GM13977 (cell line): ENCODE results near the gene ARMC6.

Source experiments
- DNase-seq: peaks from one replicate; pipeline ENCODE4 v3.0.0; 2012; ENCODE audit warnings: low spot score
- in situ Hi-C: fragments of 300-500 bp; cut with MboI; formaldehyde crosslinking; loops from one replicate; pipeline ENCODE4 v1.12.0; 2022; ENCODE audit warnings: low sequenced_read_pairs, low pct_unique_long_range_greater_than_20kb, mixed read lengths, inconsistent platforms; ENCODE audit not compliant: unreplicated experiment
- TF ChIP-seq, protein P1 (sequence below): IDR thresholded peaks from 2 replicates; pipeline ENCODE4 v1.5.1; 2012; ENCODE audit warnings: mild to moderate bottlenecking, control low read depth; ENCODE audit not compliant: insufficient read depth; ENCODE audit errors: extremely low read depth, missing control alignments

ARMC6 gene

DNA sequence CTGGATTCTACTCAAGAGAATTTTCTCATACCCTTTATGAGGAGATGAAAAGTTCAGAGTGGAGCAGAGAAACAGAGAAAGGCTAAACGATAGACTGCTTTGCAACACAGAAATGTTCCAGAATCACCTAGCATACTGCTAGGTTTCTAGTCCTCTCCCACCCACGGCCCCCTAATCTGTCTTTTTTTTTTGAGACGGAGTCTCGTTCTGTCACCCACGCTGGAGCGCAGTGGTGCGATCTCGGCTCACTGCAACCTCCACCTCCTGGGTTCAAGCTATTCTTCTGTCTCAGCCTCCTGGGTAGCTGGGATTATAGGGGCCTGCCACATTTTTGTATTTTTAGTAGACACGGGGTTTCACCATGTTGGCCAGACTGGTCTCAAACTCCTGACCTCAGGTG is 4.9 kb upstream of the ARMC6 start:
- no peak for DNase-seq
- TF ChIP-seq, protein P1, sequence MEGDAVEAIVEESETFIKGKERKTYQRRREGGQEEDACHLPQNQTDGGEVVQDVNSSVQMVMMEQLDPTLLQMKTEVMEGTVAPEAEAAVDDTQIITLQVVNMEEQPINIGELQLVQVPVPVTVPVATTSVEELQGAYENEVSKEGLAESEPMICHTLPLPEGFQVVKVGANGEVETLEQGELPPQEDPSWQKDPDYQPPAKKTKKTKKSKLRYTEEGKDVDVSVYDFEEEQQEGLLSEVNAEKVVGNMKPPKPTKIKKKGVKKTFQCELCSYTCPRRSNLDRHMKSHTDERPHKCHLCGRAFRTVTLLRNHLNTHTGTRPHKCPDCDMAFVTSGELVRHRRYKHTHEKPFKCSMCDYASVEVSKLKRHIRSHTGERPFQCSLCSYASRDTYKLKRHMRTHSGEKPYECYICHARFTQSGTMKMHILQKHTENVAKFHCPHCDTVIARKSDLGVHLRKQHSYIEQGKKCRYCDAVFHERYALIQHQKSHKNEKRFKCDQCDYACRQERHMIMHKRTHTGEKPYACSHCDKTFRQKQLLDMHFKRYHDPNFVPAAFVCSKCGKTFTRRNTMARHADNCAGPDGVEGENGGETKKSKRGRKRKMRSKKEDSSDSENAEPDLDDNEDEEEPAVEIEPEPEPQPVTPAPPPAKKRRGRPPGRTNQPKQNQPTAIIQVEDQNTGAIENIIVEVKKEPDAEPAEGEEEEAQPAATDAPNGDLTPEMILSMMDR, result no peak
- in situ Hi-C loops, result no loop called here

DNA sequence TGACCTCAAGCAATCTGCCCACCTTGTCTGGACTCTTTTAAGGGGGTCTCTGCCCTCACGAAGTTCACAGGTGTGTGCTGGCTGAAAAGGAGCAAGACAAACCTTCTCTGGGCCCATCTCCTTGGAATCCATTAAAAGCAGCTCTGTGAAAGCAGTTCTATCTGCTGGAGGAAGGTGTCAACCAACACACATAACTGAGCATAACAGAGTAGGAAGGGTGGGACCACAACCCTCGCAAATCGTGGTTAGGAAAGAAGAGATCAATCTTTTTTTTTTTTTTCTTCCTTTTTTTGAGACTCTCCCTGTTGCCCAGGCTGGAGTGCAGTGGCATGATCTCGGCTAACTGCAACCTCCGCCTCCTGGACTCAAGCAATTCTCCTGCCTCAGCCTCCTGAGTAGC is 1.5 kb upstream of the ARMC6 start:
- TF ChIP-seq, protein P1, result no peak
- in situ Hi-C loops, result no loop called here
- no peak for DNase-seq

GRCh38 chr19:19032420-19033175 is 805 bp upstream of the ARMC6 start:
- TF ChIP-seq, protein P1, result no peak
- peak; percentile 97 for DNase-seq
- in situ Hi-C loops, result no loop called here

GRCh38 chr19:19033176-19033425 is 302 bp upstream of the ARMC6 start:
- TF ChIP-seq, protein P1, result no peak
- no peak for DNase-seq
- in situ Hi-C loops, result no loop called here

DNA sequence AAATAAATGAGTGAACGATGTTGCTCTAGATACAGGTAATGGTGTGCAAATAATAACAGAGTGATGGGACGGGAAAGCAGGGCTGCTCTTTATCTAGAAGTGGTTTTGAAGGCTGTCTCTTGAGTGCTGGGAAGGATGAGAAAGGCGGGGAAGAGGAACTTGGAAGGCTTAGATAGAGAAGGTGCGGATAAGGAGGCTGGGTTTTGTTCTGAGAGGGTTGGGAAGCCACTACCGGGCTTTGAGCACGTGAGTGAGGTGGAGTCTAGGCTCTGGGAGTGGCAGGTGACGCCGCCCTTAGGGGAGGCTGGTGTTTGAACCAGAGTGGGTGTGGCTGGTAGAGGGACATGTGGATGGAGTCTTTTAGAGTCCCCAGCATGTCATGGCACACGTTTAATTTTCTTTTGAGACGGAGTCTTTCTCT is 811 bp downstream of the ARMC6 start:
- peak; percentile 84 for DNase-seq
- TF ChIP-seq, protein P1, result no peak
- in situ Hi-C loops, result no loop called here

GRCh38 chr19:19039901-19040300 is 6.5 kb downstream of the ARMC6 start:
- no peak for DNase-seq
- TF ChIP-seq, protein P1, result no peak
- in situ Hi-C loops, result no loop called here
